HepG2 (cell line): ENCODE data around the gene FBXW2. TPM values are rescaled to one million over a fixed set of nuclear protein-coding genes. Genes with fewer than 3 reads are reported as not detected.

ENCODE experiments used
- ATAC-seq: fragments of 200-7000 bp; cut with Tn5 transposase; 3 replicates; pipeline ENCODE4 v1.9.1; 2020; ENCODE audit warnings: mild to moderate bottlenecking, moderate library complexity
- BruUV-seq: library from RNA; stranded (reverse); fragments of 400-500 nt; replicated peaks from 2 replicates; lab custom pipeline; 2021; lab: Mats Ljungman, UMichigan
- CTCF ChIA-PET: fragments of 300-600 bp; formaldehyde crosslinking; extraction: SDS; loops from one replicate; lab custom pipeline; 2021; ENCODE audit warnings: low total read pairs, inconsistent platforms, low intra/inter-chr PET ratio; lab: Yijun Ruan, JAX
- POLR2A ChIA-PET: fragments of 350-600 bp; sonication (Branson Sonifier 250); formaldehyde crosslinking; loops from one replicate; lab custom pipeline; 2020; ENCODE audit warnings: antibody characterized with exemption, inconsistent platforms; lab: Yijun Ruan, JAX
- DNase-seq: peaks from one replicate; pipeline ENCODE4 v3.0.0-alpha.2; 2015; ENCODE audit warnings: low spot score
- FAIRE-seq: peaks from 3 replicates; lab custom pipeline; 2011; peaks lifted over from hg19 to GRCh38; lab: Jason Lieb, UNC
- H2AFZ ChIP-seq: one replicate; pipeline ENCODE4 v1.6.1; 2011; ENCODE audit warnings: low read length, inconsistent platforms
- H3K27ac ChIP-seq: fragments of 300-600 bp; 3 replicates; pipeline ENCODE4 v1.8.0; 2011; ENCODE audit warnings: mixed run types, mild to moderate bottlenecking, mixed read lengths, low read length, inconsistent platforms; ENCODE audit not compliant: insufficient read depth; ENCODE audit errors: extremely low read length
- H3K27me3 ChIP-seq, 2 experiments: fragments of 200-600 bp in 1 of 2; 2 replicates in 1 of 2; 3 replicates in 1 of 2; pipeline versions ENCODE4 v1.6.0 to v1.8.0; 2011; ENCODE audit warnings: low read length in 2 of 2, mild to moderate bottlenecking in 2 of 2, moderate library complexity in 2 of 2, inconsistent platforms in 1 of 2; ENCODE audit not compliant: insufficient read depth in 2 of 2, control insufficient read depth in 1 of 2
- H3K36me3 ChIP-seq, 2 experiments: fragments of 200-600 bp in 1 of 2; replicated peaks in 1 of 2; 2 replicates in 1 of 2; 3 replicates in 1 of 2; pipeline versions ENCODE4 v1.5.1 to v1.8.0; 2011; ENCODE audit warnings: low read length in 2 of 2, inconsistent platforms in 1 of 2; ENCODE audit not compliant: insufficient read depth in 2 of 2, control insufficient read depth in 1 of 2
- H3K4me1 ChIP-seq: 2 replicates; pipeline ENCODE4 v1.5.1; 2012; ENCODE audit warnings: low read length, inconsistent platforms; ENCODE audit not compliant: insufficient read depth
- H3K4me2 ChIP-seq: 2 replicates; pipeline ENCODE4 v1.6.0; 2011; ENCODE audit warnings: low read depth, low read length, inconsistent platforms
- H3K4me3 ChIP-seq, 3 experiments: fragments of 200-600 bp in 1 of 3; sonication (generic), shearing (Covaris generic) in 1 of 3; replicated peaks in 1 of 3; 2 replicates each; pipeline ENCODE4 v1.5.1; 2011 to 2016; ENCODE audit warnings: low read length in 3 of 3, inconsistent platforms in 2 of 3, low read depth in 2 of 3, mild to moderate bottlenecking in 2 of 3, control low read depth in 1 of 3, mixed read lengths in 1 of 3; ENCODE audit not compliant: insufficient read depth in 1 of 3
- H3K79me2 ChIP-seq: one replicate; pipeline ENCODE4 v1.6.1; 2011; ENCODE audit warnings: low read length, inconsistent platforms; ENCODE audit not compliant: insufficient read depth
- H3K9ac ChIP-seq: 2 replicates; pipeline ENCODE4 v1.6.0; 2011; ENCODE audit warnings: mild to moderate bottlenecking, low read depth, low read length, inconsistent platforms; ENCODE audit not compliant: insufficient read depth
- H3K9me3 ChIP-seq: 2 replicates; pipeline ENCODE4 v1.5.1; 2012; ENCODE audit warnings: mild to moderate bottlenecking, low read length
- H4K20me1 ChIP-seq: 2 replicates; pipeline ENCODE4 v1.6.0; 2011; ENCODE audit warnings: inconsistent platforms, mild to moderate bottlenecking, low read length, moderate library complexity; ENCODE audit not compliant: insufficient read depth
- MXD3 ChIP-seq: IDR thresholded peaks from 2 replicates; pipeline ENCODE4 v1.6.1; 2016; ENCODE audit warnings: mild to moderate bottlenecking, missing biosample characterization, missing genetic modification reagents
- SOX6 ChIP-seq, 2 experiments: fragments of 450-650 bp in 1 of 2; sonication (generic) in 1 of 2; formaldehyde crosslinking in 1 of 2; IDR thresholded peaks; 2 replicates each; pipeline versions ENCODE4 v1.4.0 to v1.6.1; 2017 to 2020; ENCODE audit warnings: antibody characterized with exemption in 1 of 2, mild to moderate bottlenecking in 1 of 2, missing genetic modification reagents in 1 of 2
- WGBS: methylation state at CpG from one replicate; pipeline ENCODE4 v1.1.6; 2017; ENCODE audit warnings: low lambda C conversion rate; 5-methylcytosine and 5-hydroxymethylcytosine counted together
- in situ Hi-C: cut with HindIII; loops from 2 replicates; pipeline ENCODE4 v1.10.0; 2017; ENCODE audit warnings: low pct_unique_long_range_greater_than_20kb; ENCODE audit not compliant: extremely low pct_ligation_motif_present
- intact Hi-C: fragments of 100-400 bp; cut with micrococcal nuclease; formaldehyde crosslinking; loops from one replicate; pipeline ENCODE4 v1.10.0; 2022; ENCODE audit not compliant: unreplicated experiment
- polyA plus RNA-seq, 8 experiments: library from polyadenylated mRNA; depleted of rRNA in 3 of 8; stranded (reverse) in 7 of 8; unstranded in 1 of 8; fragments of >200 nt; fragmentation: Illumina TruSeq in 4 of 8; extraction: Trizol in 4 of 8; gene quantifications; 2 replicates each; pipeline versions ENCODE4 v1.2.1 to v1.2.3, GENCODE V29; 2011 to 2016; ENCODE audit warnings: low read depth in 4 of 8, missing spikeins in 1 of 8, mixed read lengths in 1 of 8; ENCODE audit not compliant: insufficient read depth in 1 of 8
- total RNA-seq, 5 experiments: library from RNA; depleted of rRNA; stranded (reverse); fragments of >200 nt; fragmentation: Illumina TruSeq; extraction: Trizol; gene quantifications; 2 replicates each; pipeline ENCODE4 v1.2.3, GENCODE V29; 2016; ENCODE audit warnings: low read depth in 1 of 5

Gene FBXW2
- total and polyA plus RNA-seq, 2 of the 13 experiments (the other 11 are each of a cell fraction or from before 2014, with no cell fraction given), result 35.4 to 43.1 TPM

GRCh38 chr9:120758544-120758943 lies 34.7 kb downstream of the FBXW2 start (continued):
- no peak for TF ChIP-seq MXD3 (CRISPR knock-in tag)

GRCh38 chr9:120757026-120757913 lies 35.9 kb downstream of the FBXW2 start:
- FAIRE-seq (no peak), DNase-seq (no peak), ATAC-seq (no peak)
- TF ChIP-seq SOX6 (IDR thresholded peaks at IDR 0.05) (no peak), SOX6 (CRISPR knock-in tag; IDR thresholded peaks at IDR 0.05) (no peak)
- no peaks in the 10 kb centered on the region for H3K79me2 ChIP-seq
- no peaks in the 10 kb centered on the region for H3K4me1 ChIP-seq
- 0 out of 2 replicates have a peak, but pooled peaks cover 2% of the 10 kb centered on the region for H4K20me1 ChIP-seq
- no peak overlapping the region for H3K27ac ChIP-seq
- BruUV-seq, result no TSS peak
- CTCF ChIA-PET, result interaction anchor here (2.5 kb wide), 1 partner anchor 179 kb away, joined by 40 read pairs; no protein-coding TSS in a partner anchor
- POLR2A ChIA-PET, result no interaction called here
- no peaks in the 10 kb centered on the region for H3K9me3 ChIP-seq
- no peak overlapping the region for H3K4me3 ChIP-seq
- H3K9ac ChIP-seq, result no peak overlapping the region
- 93% methylated on average over 6 of the region's 6 CpGs for WGBS
- H3K27me3 ChIP-seq, result no peaks in the 10 kb centered on the region
- in situ Hi-C loops (loop anchor here (5.0 kb wide), 1 partner anchor 180 kb away; no protein-coding TSS in a partner anchor), intact Hi-C loops (loop anchor here (5.0 to 10.0 kb wide), 2 partner anchors 120 to 308 kb away; partner anchors contain the start of gene PHF19)
- H2AFZ ChIP-seq, result no peak overlapping the region
- H3K4me2 ChIP-seq, result no peak overlapping the region
- H3K36me3 ChIP-seq, result peaks cover 4 to 6% of the 10 kb centered on the region in 2 experiments; a peak in 3 of 5 replicates
